Thyroid gland (tissue), 4 donors: Measurements from ENCODE around the gene OSMR. TPM values are rescaled to one million over a fixed set of nuclear protein-coding genes. Genes with fewer than 3 reads are reported as not detected.

Source experiments
- DNase-seq, 2 donors: peaks; one replicate each; pipeline ENCODE4 v3.0.0-alpha.2; 2019
- H3K27ac ChIP-seq, 3 donors: fragments of 200-600 bp; sonication (generic); 1 replicate in 2 of 3; 2 replicates in 1 of 3; pipeline ENCODE4 v1.5.1; 2016 to 2019; ENCODE audit warnings: mild to moderate bottlenecking in 1 of 3, moderate library complexity in 1 of 3
- H3K27me3 ChIP-seq: fragments of 200-600 bp; sonication (generic); one replicate; pipeline ENCODE4 v1.5.1; 2019
- H3K36me3 ChIP-seq, 2 donors: fragments of 200-600 bp; sonication (generic); one replicate each; pipeline ENCODE4 v1.5.1; 2016 to 2019
- H3K4me1 ChIP-seq, 2 donors: fragments of 200-600 bp; sonication (generic); one replicate each; pipeline ENCODE4 v1.5.1; 2017 to 2019
- H3K4me3 ChIP-seq, 3 donors: fragments of 200-600 bp; sonication (generic); replicated peaks in 1 of 3; 1 replicate in 2 of 3; 2 replicates in 1 of 3; pipeline ENCODE4 v1.5.1; 2016; ENCODE audit warnings: mild to moderate bottlenecking in 1 of 3
- H3K9me3 ChIP-seq: fragments of 200-600 bp; sonication (generic); one replicate; pipeline ENCODE4 v1.5.1; 2017
- POLR2A ChIP-seq, 2 donors: fragments of 450-650 bp; IDR thresholded peaks; one replicate each; pipeline ENCODE4 v1.6.1; 2017; ENCODE audit warnings: antibody characterized with exemption in 2 of 2, mild to moderate bottlenecking in 2 of 2, moderate library complexity in 1 of 2
- WGBS, 2 donors: methylation state at CpG; one replicate each; pipeline ENCODE4 v1.1.5; 2017; 5-methylcytosine and 5-hydroxymethylcytosine counted together
- intact Hi-C: fragments of 100-400 bp; cut with DNase I; formaldehyde crosslinking; loops from one replicate; pipeline ENCODE4 v1.15.1; 2023
- total RNA-seq, 4 donors: library from RNA; depleted of rRNA; stranded (reverse); fragments of >200 nt; gene quantifications; one replicate each; pipeline ENCODE4 v1.2.3, GENCODE V29; 2016
- TF ChIP-seq, protein P1 (sequence below), 6 experiments: fragments of 200-600 bp in 3 of 6; fragments of 450-650 bp in 3 of 6; sonication (generic) in 3 of 6; IDR thresholded peaks; one replicate each; pipeline ENCODE4 v1.5.1; 2016 to 2019; ENCODE audit warnings: antibody characterized with exemption in 6 of 6, mild to moderate bottlenecking in 2 of 6, inconsistent platforms in 1 of 6, moderate library complexity in 1 of 6

The OSMR gene
- total RNA-seq, 4 donors from 2014 or later = 18.2 to 104 (median 33.9) TPM

- WGBS, 2 donors = 86 to 90% methylated on average over 6 of the region's 6 CpGs
- H3K27ac ChIP-seq = no peak overlapping the region
- H3K4me3 ChIP-seq = no peak overlapping the region
- H3K36me3 ChIP-seq = peaks cover 0 to 4% of the 10 kb centered on the region in 2 donors
- no peaks in the 10 kb centered on the region for H3K27me3 ChIP-seq
- no peak for TF ChIP-seq POLR2A (IDR thresholded peaks at IDR 0.05)
- TF ChIP-seq, protein P1, sequence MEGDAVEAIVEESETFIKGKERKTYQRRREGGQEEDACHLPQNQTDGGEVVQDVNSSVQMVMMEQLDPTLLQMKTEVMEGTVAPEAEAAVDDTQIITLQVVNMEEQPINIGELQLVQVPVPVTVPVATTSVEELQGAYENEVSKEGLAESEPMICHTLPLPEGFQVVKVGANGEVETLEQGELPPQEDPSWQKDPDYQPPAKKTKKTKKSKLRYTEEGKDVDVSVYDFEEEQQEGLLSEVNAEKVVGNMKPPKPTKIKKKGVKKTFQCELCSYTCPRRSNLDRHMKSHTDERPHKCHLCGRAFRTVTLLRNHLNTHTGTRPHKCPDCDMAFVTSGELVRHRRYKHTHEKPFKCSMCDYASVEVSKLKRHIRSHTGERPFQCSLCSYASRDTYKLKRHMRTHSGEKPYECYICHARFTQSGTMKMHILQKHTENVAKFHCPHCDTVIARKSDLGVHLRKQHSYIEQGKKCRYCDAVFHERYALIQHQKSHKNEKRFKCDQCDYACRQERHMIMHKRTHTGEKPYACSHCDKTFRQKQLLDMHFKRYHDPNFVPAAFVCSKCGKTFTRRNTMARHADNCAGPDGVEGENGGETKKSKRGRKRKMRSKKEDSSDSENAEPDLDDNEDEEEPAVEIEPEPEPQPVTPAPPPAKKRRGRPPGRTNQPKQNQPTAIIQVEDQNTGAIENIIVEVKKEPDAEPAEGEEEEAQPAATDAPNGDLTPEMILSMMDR (IDR thresholded peaks at IDR 0.05) = no peak
- no peak for DNase-seq
- H3K9me3 ChIP-seq = no peaks in the 10 kb centered on the region
- intact Hi-C loops = loop anchor here (10.0 kb wide), 1 partner anchor 511 kb away; no protein-coding TSS in a partner anchor
- H3K4me1 ChIP-seq = no peaks in the 10 kb centered on the region
Observed at GRCh38 chr5:38925154-38925925, 79.5 kb downstream of the OSMR start.

DNA sequence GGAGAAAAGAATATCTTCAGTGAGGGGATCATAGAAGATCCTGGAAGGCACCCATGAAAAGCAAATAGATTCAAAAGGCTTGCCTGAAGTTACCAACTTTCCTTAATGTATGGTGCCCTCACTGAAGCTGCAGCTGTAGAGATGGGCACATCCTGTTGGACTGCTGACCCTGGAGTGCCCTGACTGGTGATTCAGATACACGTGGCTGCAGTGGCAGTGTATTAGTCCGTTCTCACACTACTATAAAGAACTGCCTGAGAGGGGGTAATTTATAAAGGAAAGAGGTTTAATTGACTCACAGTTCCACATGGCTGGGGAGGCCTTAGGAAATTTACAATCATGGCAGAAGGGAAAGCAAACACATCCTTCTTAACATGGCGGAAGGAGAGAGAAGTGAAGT lies 80.3 kb downstream of the OSMR start:
- peaks cover 0 to 4% of the 10 kb centered on the region in 2 donors for H3K36me3 ChIP-seq
- intact Hi-C loops = loop anchor here (10.0 kb wide), 1 partner anchor 511 kb away; no protein-coding TSS in a partner anchor

GRCh38 chr5:38927470-38927869 lies 81.7 kb downstream of the OSMR start:
- H3K27ac ChIP-seq = no peak overlapping the region
- intact Hi-C loops = loop anchor here (10.0 kb wide), 1 partner anchor 513 kb away; no protein-coding TSS in a partner anchor
- H3K9me3 ChIP-seq = no peaks in the 10 kb centered on the region
- H3K27me3 ChIP-seq = no peaks in the 10 kb centered on the region
- TF ChIP-seq, protein P1 (IDR thresholded peaks at IDR 0.05) = no peak
- no peak for TF ChIP-seq POLR2A (IDR thresholded peaks at IDR 0.05)
- no peaks in the 10 kb centered on the region for H3K4me1 ChIP-seq
- DNase-seq = no peak
- H3K4me3 ChIP-seq = no peak overlapping the region
- WGBS, 2 donors = 92 to 96% methylated on average over 2 of the region's 2 CpGs
- H3K36me3 ChIP-seq = peaks cover 0 to 1% of the 10 kb centered on the region in 2 donors

More for the DNA sequence above, 80.3 kb downstream of the OSMR start:
- Histone ChIP-seq H3K27ac (no peak overlapping the region), H3K4me1 (no peaks in the 10 kb centered on the region), H3K4me3 (no peak overlapping the region), H3K27me3 (no peaks in the 10 kb centered on the region), H3K9me3 (no peaks in the 10 kb centered on the region)
- WGBS, 2 donors = 63 to 84% methylated on average over 3 of the region's 3 CpGs
- no peak for TF ChIP-seq POLR2A (IDR thresholded peaks at IDR 0.05)
- TF ChIP-seq, protein P1 (IDR thresholded peaks at IDR 0.05) = no peak
- no peak for DNase-seq

- H3K4me1 ChIP-seq = no peaks in the 10 kb centered on the region
- intact Hi-C loops = loop anchor here (10.0 kb wide), 1 partner anchor 515 kb away; no protein-coding TSS in a partner anchor
- no peak for DNase-seq
- WGBS, 2 donors = 66 to 68% methylated on average over 2 of the region's 2 CpGs
- no peaks in the 10 kb centered on the region for H3K9me3 ChIP-seq
- no peak for TF ChIP-seq POLR2A (IDR thresholded peaks at IDR 0.05)
- TF ChIP-seq, protein P1 (IDR thresholded peaks at IDR 0.05) = no peak
- H3K4me3 ChIP-seq = no peak overlapping the region
- H3K36me3 ChIP-seq = peaks cover 5 to 17% of the 10 kb centered on the region in 2 donors
- no peaks in the 10 kb centered on the region for H3K27me3 ChIP-seq
- H3K27ac ChIP-seq = no peak overlapping the region
Observed at GRCh38 chr5:38929838-38930237, 84.0 kb downstream of the OSMR start.

- Histone ChIP-seq H3K4me3 (no peak overlapping the region), H3K27me3 (no peaks in the 10 kb centered on the region), H3K4me1 (no peaks in the 10 kb centered on the region), H3K36me3 (peaks cover 5 to 21% of the 10 kb centered on the region in 2 donors), H3K9me3 (no peaks in the 10 kb centered on the region), H3K27ac (no peak overlapping the region)
- TF ChIP-seq POLR2A (IDR thresholded peaks at IDR 0.05) = no peak
- TF ChIP-seq, protein P1 (IDR thresholded peaks at IDR 0.05) = no peak
- DNase-seq = no peak
- WGBS, 2 donors = 86 to 91% methylated on average over 4 of the region's 4 CpGs
- intact Hi-C loops = no loop called here
Observed at GRCh38 chr5:38931731-38932130, 85.9 kb downstream of the OSMR start.
